T-cell (primary cell): Measurements from ENCODE around the gene LBX1. TPM values are rescaled to one million over a fixed set of nuclear protein-coding genes. Genes with fewer than 3 reads are reported as not detected.
"Not testable (repeated sequence)": the region's sequence is repeated elsewhere in the genome, so short reads cannot be mapped to it uniquely, and the experiment has no call there.

Source experiments
- ATAC-seq, 4 experiments: fragments of 200-7000 bp in 3 of 4; fragments of 150-1000 bp in 1 of 4; cut with Tn5 transposase; replicated peaks in 1 of 4; 1 replicate in 3 of 4; 2 replicates in 1 of 4; pipeline ENCODE4 v1.10.0; 2021; ENCODE audit warnings: moderate library complexity in 3 of 4, mild to moderate bottlenecking in 2 of 4, moderate number of reproducible peaks in 1 of 4
- CTCF ChIA-PET, 2 donors: fragments of 300-600 bp; sonication (Branson Sonifier 250); formaldehyde crosslinking; loops; one replicate each; lab custom pipeline; 2022; ENCODE audit warnings: antibody characterized with exemption in 2 of 2; lab: Charles Lee
- POLR2A ChIA-PET, 2 donors: fragments of 300-600 bp; sonication (Branson Sonifier 250); formaldehyde crosslinking; loops; one replicate each; lab custom pipeline; 2022; ENCODE audit warnings: antibody characterized with exemption in 2 of 2; lab: Charles Lee
- DNase-seq, 35 experiments: peaks; one replicate each; pipeline versions ENCODE4 v3.0.0 to v3.0.0-alpha.2; 2013 to 2023
- H3K27ac ChIP-seq: one replicate; pipeline ENCODE4 v1.5.1; 2013; ENCODE audit warnings: low read length
- H3K27me3 ChIP-seq, 2 experiments: replicated peaks in 1 of 2; 1 replicate in 1 of 2; 2 replicates in 1 of 2; pipeline versions ENCODE4 v1.6.1 to v1.7.0; 2013; ENCODE audit warnings: low read length in 1 of 2, mixed read lengths in 1 of 2; ENCODE audit not compliant: control insufficient read depth in 2 of 2, insufficient read depth in 2 of 2; ENCODE audit errors: extremely low read depth in 1 of 2
- H3K36me3 ChIP-seq, 2 donors: 1 replicate in 1 of 2; 2 replicates in 1 of 2; pipeline versions ENCODE4 v1.6.1 to v1.7.0; 2013; ENCODE audit warnings: low read length in 1 of 2; ENCODE audit not compliant: control insufficient read depth in 2 of 2, insufficient read depth in 1 of 2; ENCODE audit errors: extremely low read depth in 1 of 2
- H3K4me1 ChIP-seq, 2 experiments: 1 replicate in 1 of 2; 2 replicates in 1 of 2; pipeline versions ENCODE4 v1.6.1 to v1.7.0; 2013; ENCODE audit warnings: low read length in 2 of 2, mixed read lengths in 1 of 2; ENCODE audit not compliant: insufficient read depth in 2 of 2, control insufficient read depth in 1 of 2; ENCODE audit errors: extremely low read depth in 1 of 2
- H3K4me3 ChIP-seq, 2 donors: 1 replicate in 1 of 2; 2 replicates in 1 of 2; pipeline versions ENCODE4 v1.5.1 to v1.7.0; 2013; ENCODE audit warnings: mild to moderate bottlenecking in 2 of 2, low read length in 1 of 2, moderate library complexity in 1 of 2; ENCODE audit not compliant: control insufficient read depth in 1 of 2; ENCODE audit errors: extremely low read depth in 1 of 2
- H3K9me3 ChIP-seq: 2 replicates; pipeline ENCODE4 v1.7.0; 2013
- H3K27ac Mint-ChIP-seq, 2 donors: one replicate each; pipeline ENCODE4 v1.8.0; 2020 to 2021; ENCODE audit warnings: mild to moderate bottlenecking in 2 of 2, mixed read lengths in 2 of 2
- H3K27me3 Mint-ChIP-seq, 2 donors: one replicate each; pipeline ENCODE4 v1.8.0; 2021 to 2022; ENCODE audit warnings: mixed read lengths in 2 of 2
- H3K36me3 Mint-ChIP-seq: one replicate; pipeline ENCODE4 v1.8.0; 2021; ENCODE audit warnings: mixed read lengths
- H3K4me1 Mint-ChIP-seq, 3 donors: one replicate each; pipeline ENCODE4 v1.8.0; 2020 to 2022; ENCODE audit warnings: mixed read lengths in 3 of 3, mild to moderate bottlenecking in 1 of 3
- H3K4me3 Mint-ChIP-seq, 3 donors: one replicate each; pipeline ENCODE4 v1.8.0; 2020 to 2022; ENCODE audit warnings: mild to moderate bottlenecking in 3 of 3, mixed read lengths in 3 of 3, moderate library complexity in 3 of 3
- H3K9me3 Mint-ChIP-seq, 3 donors: one replicate each; pipeline ENCODE4 v1.8.0; 2020 to 2022; ENCODE audit warnings: mixed read lengths in 3 of 3
- WGBS: methylation state at CpG from one replicate; pipeline ENCODE4 v1.1.5; 2013; ENCODE audit warnings: missing lambda C conversion rate; ENCODE audit not compliant: insufficient coverage; 5-methylcytosine and 5-hydroxymethylcytosine counted together
- total RNA-seq, 35 experiments: library from RNA in 6 of 35; stranded (reverse) in 6 of 35; fragments of 120-200 nt in 1 of 35; gene quantifications; one replicate each; pipeline versions ENCODE4 v1.2.1 to v1.2.4 and lab custom pipeline; 2013 to 2026

The LBX1 gene
- total RNA-seq, 5 donors from 2014 or later (not counting 1 experiment from before 2014, with no cell fraction given): not detected

- WGBS: 79% methylated on average over 4 of the region's 4 CpGs
- H3K27ac Mint-ChIP-seq, H3K4me3 ChIP-seq, H3K4me3 Mint-ChIP-seq, H3K36me3 Mint-ChIP-seq, H3K27ac ChIP-seq, H3K4me1 Mint-ChIP-seq, H3K36me3 ChIP-seq, H3K9me3 ChIP-seq, DNase-seq, H3K4me1 ChIP-seq, H3K9me3 Mint-ChIP-seq, ATAC-seq: not testable (repeated sequence)
- CTCF ChIA-PET: interaction anchor here in 1 of 2 donors (0.7 kb wide), 1 partner anchor 877 kb away, joined by 8 read pairs; no protein-coding TSS in a partner anchor
- peaks cover 30 to 32% of the 10 kb centered on the region in 2 donors for H3K27me3 Mint-ChIP-seq
- POLR2A ChIA-PET: interaction anchor here in 1 of 2 donors (0.7 kb wide), 1 partner anchor 1536 kb away, joined by 8 read pairs; no protein-coding TSS in a partner anchor
- H3K27me3 ChIP-seq: peaks cover 0 to 44% of the 10 kb centered on the region in 2 experiments
Observed at GRCh38 chr10:101202667-101203066, 26.6 kb downstream of the LBX1 start.

- DNase-seq, H3K9me3 ChIP-seq, H3K36me3 Mint-ChIP-seq, ATAC-seq, H3K27ac Mint-ChIP-seq, H3K27ac ChIP-seq, H3K4me1 Mint-ChIP-seq, H3K36me3 ChIP-seq, H3K4me3 Mint-ChIP-seq, POLR2A ChIA-PET, CTCF ChIA-PET, H3K4me3 ChIP-seq, H3K9me3 Mint-ChIP-seq, H3K4me1 ChIP-seq: not testable (repeated sequence)
- H3K27me3 Mint-ChIP-seq: peaks cover 17 to 25% of the 10 kb centered on the region in 2 donors
- 90% methylated on average over 4 of the region's 8 CpGs for WGBS
- peaks cover 0 to 41% of the 10 kb centered on the region in 2 experiments for H3K27me3 ChIP-seq
Observed at GRCh38 chr10:101198326-101198977, 30.8 kb downstream of the LBX1 start.

GRCh38 chr10:101195921-101196320, 33.3 kb downstream of the LBX1 start:
- Histone ChIP-seq H3K27me3 (peaks cover 0 to 44% of the 10 kb centered on the region in 2 experiments), H3K4me1 (no peaks in the 10 kb centered on the region), H3K27ac (no peak overlapping the region), H3K4me3 (no peak overlapping the region), H3K9me3 (no peaks in the 10 kb centered on the region), H3K36me3 (no peaks in the 10 kb centered on the region)
- CTCF ChIA-PET: interaction anchor here in 1 of 2 donors (0.7 kb wide), 1 partner anchor 18 kb away, joined by 4 read pairs; no protein-coding TSS in a partner anchor
- H3K36me3 Mint-ChIP-seq: no peaks in the 10 kb centered on the region
- no peak for ATAC-seq
- H3K4me3 Mint-ChIP-seq: no peak overlapping the region
- H3K27me3 Mint-ChIP-seq: peaks cover 22 to 26% of the 10 kb centered on the region in 2 donors
- no peak for DNase-seq
- peaks cover 0 to 4% (median under 1%) of the 10 kb centered on the region in 3 donors for H3K4me1 Mint-ChIP-seq
- 86% methylated on average over 5 of the region's 5 CpGs for WGBS
- no peak overlapping the region for H3K27ac Mint-ChIP-seq
- peaks cover 0 to 3% (median 0%) of the 10 kb centered on the region in 3 donors for H3K9me3 Mint-ChIP-seq
- POLR2A ChIA-PET: no interaction called here

GRCh38 chr10:101189461-101190401, 39.5 kb downstream of the LBX1 start:
- Histone ChIP-seq H3K4me1 (no peaks in the 10 kb centered on the region), H3K36me3 (no peaks in the 10 kb centered on the region), H3K27me3 (peaks cover 2 to 23% of the 10 kb centered on the region in 2 experiments), H3K9me3 (no peaks in the 10 kb centered on the region), H3K27ac (no peak overlapping the region), H3K4me3 (no peak overlapping the region)
- no peak for DNase-seq
- no peak overlapping the region for H3K27ac Mint-ChIP-seq
- no peaks in the 10 kb centered on the region for H3K9me3 Mint-ChIP-seq
- peaks cover 10 to 13% of the 10 kb centered on the region in 2 donors for H3K27me3 Mint-ChIP-seq
- 49% methylated on average over 9 of the region's 12 CpGs for WGBS
- no peak for ATAC-seq
- H3K4me3 Mint-ChIP-seq: no peak overlapping the region
- no peaks in the 10 kb centered on the region for H3K36me3 Mint-ChIP-seq
- peaks cover 0 to 8% (median 4%) of the 10 kb centered on the region in 3 donors for H3K4me1 Mint-ChIP-seq
- POLR2A ChIA-PET: no interaction called here
- CTCF ChIA-PET: no interaction called here

- H3K36me3 Mint-ChIP-seq: no peaks in the 10 kb centered on the region
- H3K9me3 ChIP-seq: no peaks in the 10 kb centered on the region
- ChIA-PET POLR2A (no interaction called here), CTCF (no interaction called here)
- no peak overlapping the region for H3K4me3 Mint-ChIP-seq
- DNase-seq (no peak), ATAC-seq (no peak)
- no peak overlapping the region for H3K27ac Mint-ChIP-seq
- WGBS: 83% methylated on average over 1 of the region's 4 CpGs
- no peak overlapping the region for H3K4me3 ChIP-seq
- no peaks in the 10 kb centered on the region for H3K4me1 ChIP-seq
- H3K4me1 Mint-ChIP-seq: peaks cover 0 to 8% (median 4%) of the 10 kb centered on the region in 3 donors
- H3K27me3 ChIP-seq: peaks cover 2 to 20% of the 10 kb centered on the region in 2 experiments
- H3K27me3 Mint-ChIP-seq: peaks cover 10 to 13% of the 10 kb centered on the region in 2 donors
- H3K9me3 Mint-ChIP-seq: no peaks in the 10 kb centered on the region
- no peaks in the 10 kb centered on the region for H3K36me3 ChIP-seq
- no peak overlapping the region for H3K27ac ChIP-seq
Observed at GRCh38 chr10:101188942-101189341, 40.3 kb downstream of the LBX1 start.

- Histone ChIP-seq H3K9me3 (no peaks in the 10 kb centered on the region), H3K27me3 (peaks cover 3 to 21% of the 10 kb centered on the region in 2 experiments), H3K27ac (no peak overlapping the region), H3K4me1 (no peaks in the 10 kb centered on the region), H3K36me3 (no peaks in the 10 kb centered on the region), H3K4me3 (no peak overlapping the region)
- DNase-seq (no peak), ATAC-seq (no peak)
- Mint-ChIP-seq H3K4me1 (no peaks in the 10 kb centered on the region), H3K27me3 (peaks cover 17 to 34% of the 10 kb centered on the region in 2 donors), H3K4me3 (no peak overlapping the region), H3K9me3 (no peaks in the 10 kb centered on the region), H3K27ac (no peak overlapping the region), H3K36me3 (no peaks in the 10 kb centered on the region)
- ChIA-PET CTCF (no interaction called here), POLR2A (interaction anchor here in 1 of 2 donors (0.6 kb wide), 1 partner anchor 188 kb away, joined by 3 read pairs; no protein-coding TSS in a partner anchor)
- WGBS: 100% methylated on average over 2 of the region's 6 CpGs
Observed at GRCh38 chr10:101183458-101184183, 45.6 kb downstream of the LBX1 start.
